Measurements from ENCODE around the gene RAB11FIP4. TPM values are rescaled to one million over a fixed set of nuclear protein-coding genes. Genes with fewer than 3 reads are reported as not detected.

RAB11FIP4 gene
- total RNA-seq, 1 donor from 2014 or later = 21.2 TPM

DNA sequence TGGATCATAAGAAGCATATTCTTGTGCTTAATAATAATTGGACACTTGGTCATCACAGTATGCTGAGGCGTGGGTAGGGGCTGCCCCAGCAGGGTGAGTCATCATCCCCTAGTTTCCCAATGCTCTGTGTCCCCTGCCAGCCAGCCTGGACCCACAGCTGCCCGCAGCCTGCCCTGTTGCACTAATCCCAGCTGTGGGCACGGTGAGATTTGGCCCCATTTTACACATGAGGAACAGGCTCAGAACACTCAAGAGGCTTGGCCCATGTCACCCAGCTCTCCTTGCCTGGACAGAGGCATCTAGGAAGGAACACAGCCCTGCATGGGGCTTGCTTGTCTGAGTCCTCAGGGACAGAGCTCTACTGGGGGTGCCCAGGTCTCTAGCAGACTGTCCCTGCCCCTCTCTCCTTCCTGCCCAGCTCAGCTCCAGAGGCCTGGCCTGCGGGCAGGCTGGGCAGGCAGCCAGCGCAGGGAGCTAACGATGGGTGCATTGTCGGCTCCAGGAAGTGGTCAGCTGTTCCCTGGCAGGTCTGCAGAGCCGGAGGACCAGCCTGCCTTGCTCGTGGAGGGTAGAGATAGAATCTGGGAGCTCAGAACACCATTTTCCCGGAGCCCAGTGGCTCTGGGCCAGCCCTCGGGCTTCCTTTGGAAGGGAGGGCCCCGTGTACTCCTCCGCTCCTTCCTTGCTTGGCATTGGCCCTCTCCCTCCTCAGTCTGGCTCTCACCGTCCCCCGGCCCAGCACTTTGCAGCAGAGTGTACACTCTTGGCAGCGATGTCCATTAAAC, 189.4 kb downstream of the RAB11FIP4 start:
- no peak for DNase-seq (ENCODE audit: low spot score in 2 of 2, unreplicated experiment in 2 of 2)
- TF ChIP-seq, protein P1, sequence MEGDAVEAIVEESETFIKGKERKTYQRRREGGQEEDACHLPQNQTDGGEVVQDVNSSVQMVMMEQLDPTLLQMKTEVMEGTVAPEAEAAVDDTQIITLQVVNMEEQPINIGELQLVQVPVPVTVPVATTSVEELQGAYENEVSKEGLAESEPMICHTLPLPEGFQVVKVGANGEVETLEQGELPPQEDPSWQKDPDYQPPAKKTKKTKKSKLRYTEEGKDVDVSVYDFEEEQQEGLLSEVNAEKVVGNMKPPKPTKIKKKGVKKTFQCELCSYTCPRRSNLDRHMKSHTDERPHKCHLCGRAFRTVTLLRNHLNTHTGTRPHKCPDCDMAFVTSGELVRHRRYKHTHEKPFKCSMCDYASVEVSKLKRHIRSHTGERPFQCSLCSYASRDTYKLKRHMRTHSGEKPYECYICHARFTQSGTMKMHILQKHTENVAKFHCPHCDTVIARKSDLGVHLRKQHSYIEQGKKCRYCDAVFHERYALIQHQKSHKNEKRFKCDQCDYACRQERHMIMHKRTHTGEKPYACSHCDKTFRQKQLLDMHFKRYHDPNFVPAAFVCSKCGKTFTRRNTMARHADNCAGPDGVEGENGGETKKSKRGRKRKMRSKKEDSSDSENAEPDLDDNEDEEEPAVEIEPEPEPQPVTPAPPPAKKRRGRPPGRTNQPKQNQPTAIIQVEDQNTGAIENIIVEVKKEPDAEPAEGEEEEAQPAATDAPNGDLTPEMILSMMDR (IDR thresholded peaks at IDR 0.05; ENCODE audit: unreplicated experiment) = no peak
- Mint-ChIP-seq H3K27ac (peak overlapping the region; percentile 58), H3K4me3 (no peak overlapping the region), H3K4me1 (peaks cover 10% of the 10 kb centered on the region), H3K36me3 (no peaks in the 10 kb centered on the region), H3K9me3 (no peaks in the 10 kb centered on the region), H3K27me3 (ENCODE audit: low read depth) (no peaks in the 10 kb centered on the region)

DNA sequence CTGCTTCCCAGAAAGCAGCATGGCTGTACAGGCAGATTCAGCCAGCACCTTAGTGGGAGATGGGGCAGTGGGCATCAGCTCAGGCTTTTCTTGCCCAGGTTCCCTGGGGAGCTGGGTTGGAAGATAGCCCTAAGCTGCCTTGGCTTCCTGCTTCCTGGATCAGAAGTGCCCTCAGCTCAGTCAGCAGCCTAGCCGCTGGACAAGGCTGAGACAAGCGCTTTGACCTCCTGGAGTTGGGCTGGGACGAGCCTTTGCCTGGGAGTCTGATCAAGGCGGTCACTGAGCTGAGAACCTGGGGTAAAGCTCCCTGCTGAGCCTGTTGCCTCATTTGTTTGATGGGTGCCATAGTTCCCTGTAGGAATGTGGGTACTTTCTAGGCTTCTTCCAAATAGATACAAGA, 190.0 kb downstream of the RAB11FIP4 start:
- TF ChIP-seq, protein P1 (IDR thresholded peaks at IDR 0.05; ENCODE audit: unreplicated experiment) = no peak
- no peaks in the 10 kb centered on the region for H3K36me3 Mint-ChIP-seq
- H3K4me1 Mint-ChIP-seq = peaks cover 10% of the 10 kb centered on the region
- H3K4me3 Mint-ChIP-seq = no peak overlapping the region
- H3K27ac Mint-ChIP-seq = peak overlapping the region; percentile 58
- DNase-seq (ENCODE audit: low spot score in 2 of 2, unreplicated experiment in 2 of 2) = no peak
- H3K27me3 Mint-ChIP-seq (ENCODE audit: low read depth) = no peaks in the 10 kb centered on the region
- no peaks in the 10 kb centered on the region for H3K9me3 Mint-ChIP-seq

DNA sequence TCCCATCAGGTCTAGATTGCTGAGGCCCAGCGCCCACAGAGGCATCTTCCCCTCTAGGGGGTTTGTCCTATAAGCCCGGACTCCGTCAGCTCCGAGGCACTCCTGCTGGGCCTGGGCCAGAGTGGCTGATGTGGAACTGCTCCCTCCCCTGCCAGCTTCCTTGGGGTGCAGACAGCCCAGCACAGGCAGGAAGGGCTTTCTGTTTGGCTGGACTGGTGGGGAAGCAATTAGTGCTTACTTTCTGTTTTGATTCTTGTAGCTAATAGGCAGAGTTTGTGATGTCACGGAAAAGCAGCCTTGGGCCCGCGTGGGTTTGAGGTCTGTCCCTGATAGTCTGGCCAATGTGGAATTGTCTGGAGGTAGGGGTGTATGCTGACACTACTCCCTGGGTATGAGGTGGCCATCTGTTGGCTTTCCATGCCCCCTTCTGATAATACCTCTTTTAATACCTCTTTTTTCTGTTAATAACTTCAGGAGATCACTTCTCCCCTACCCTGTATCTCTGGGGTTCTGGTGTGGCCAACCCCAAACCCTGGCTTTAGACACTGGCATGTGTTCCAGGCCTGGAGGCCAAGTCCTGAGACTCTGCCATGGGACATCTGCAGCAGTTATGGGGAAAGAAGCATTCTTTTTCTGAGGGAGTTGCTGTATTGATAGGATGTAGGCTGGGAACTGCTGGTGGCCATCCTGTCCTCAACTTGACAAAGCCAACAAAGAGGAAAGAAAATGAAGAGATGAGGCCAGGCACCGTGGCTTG, 190.9 kb downstream of the RAB11FIP4 start:
- Mint-ChIP-seq H3K27me3 (ENCODE audit: low read depth) (no peaks in the 10 kb centered on the region), H3K4me1 (peaks cover 10% of the 10 kb centered on the region), H3K27ac (no peak overlapping the region), H3K36me3 (no peaks in the 10 kb centered on the region), H3K4me3 (no peak overlapping the region), H3K9me3 (no peaks in the 10 kb centered on the region)
- TF ChIP-seq, protein P1 (IDR thresholded peaks at IDR 0.05; ENCODE audit: unreplicated experiment) = no peak
- no peak for DNase-seq (ENCODE audit: low spot score in 2 of 2, unreplicated experiment in 2 of 2)

DNA sequence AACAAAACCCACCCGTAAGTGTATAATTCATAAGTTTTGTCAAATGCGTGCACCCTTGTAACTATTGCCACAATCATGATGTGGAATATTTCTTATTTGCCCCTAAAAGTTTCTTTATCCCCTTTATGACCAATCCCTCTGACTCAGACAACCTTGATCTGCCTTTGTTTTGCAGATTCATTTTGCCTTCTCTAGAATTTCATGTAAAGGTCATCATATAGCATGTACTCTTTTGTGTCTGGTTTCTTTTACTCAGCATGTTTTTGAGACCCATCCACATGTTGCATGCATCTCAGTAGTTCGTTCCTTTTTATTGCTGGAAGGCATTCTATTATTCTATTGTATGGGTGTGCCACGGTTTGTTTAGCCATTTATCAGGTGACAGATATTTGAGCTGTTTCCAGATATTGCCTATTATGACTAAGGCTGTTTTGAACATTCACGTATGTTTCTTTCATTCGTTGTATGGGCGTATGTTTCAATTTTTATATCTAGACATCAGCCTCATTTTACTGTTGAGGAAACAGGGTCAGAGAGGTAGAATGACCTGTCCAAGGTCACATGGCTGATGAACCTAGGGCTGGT, 192.4 kb downstream of the RAB11FIP4 start:
- no peak overlapping the region for H3K4me3 Mint-ChIP-seq
- no peaks in the 10 kb centered on the region for H3K27me3 Mint-ChIP-seq (ENCODE audit: low read depth)
- TF ChIP-seq, protein P1 (IDR thresholded peaks at IDR 0.05; ENCODE audit: unreplicated experiment) = no peak

DNA sequence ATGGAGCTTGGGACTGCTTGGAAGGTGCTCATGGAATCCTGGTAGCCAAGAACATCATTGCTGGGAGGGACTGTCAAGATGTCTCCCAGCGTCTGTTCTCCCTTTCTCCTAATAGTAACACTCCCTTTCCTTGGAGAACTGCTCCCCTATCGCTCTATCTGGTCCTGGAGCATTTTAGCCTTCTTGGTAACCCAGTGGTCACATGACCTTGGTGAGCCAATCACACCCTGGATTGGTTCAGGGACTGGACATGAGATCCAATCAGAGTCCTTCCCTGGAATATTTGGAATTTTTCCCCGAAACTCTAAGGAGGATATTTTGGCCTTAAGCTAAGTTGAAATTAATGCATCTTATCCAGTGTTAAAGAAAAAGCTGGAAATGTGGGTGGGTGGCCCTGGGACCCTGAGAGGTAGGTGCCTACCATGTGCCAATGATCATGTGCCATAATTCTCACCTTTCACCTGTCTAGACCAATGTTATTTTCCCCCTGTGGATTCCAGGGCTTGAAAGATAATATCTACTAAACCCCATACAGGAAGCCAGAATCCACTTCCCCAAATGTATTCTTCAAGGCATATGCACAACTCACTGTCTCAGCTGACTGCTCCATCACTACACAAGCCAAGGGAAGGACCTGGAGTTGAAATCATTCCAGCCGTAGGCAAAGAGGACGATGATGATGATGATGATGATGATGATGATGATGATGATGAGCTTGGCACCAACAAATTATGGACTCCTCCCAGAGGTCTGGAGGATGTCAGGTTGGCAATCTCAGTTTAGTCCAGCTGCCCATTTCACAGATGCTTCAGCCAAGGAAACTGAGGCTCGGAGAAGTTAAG, 193.2 kb downstream of the RAB11FIP4 start:
- TF ChIP-seq, protein P1 (IDR thresholded peaks at IDR 0.05; ENCODE audit: unreplicated experiment) = no peak
- Mint-ChIP-seq H3K4me1 (peaks cover 4% of the 10 kb centered on the region), H3K27me3 (ENCODE audit: low read depth) (no peaks in the 10 kb centered on the region), H3K36me3 (no peaks in the 10 kb centered on the region), H3K27ac (no peak overlapping the region), H3K9me3 (no peaks in the 10 kb centered on the region), H3K4me3 (no peak overlapping the region)
- no peak for DNase-seq (ENCODE audit: low spot score in 2 of 2, unreplicated experiment in 2 of 2)

More for the DNA sequence above, 192.4 kb downstream of the RAB11FIP4 start:
- no peak for DNase-seq (ENCODE audit: low spot score in 2 of 2, unreplicated experiment in 2 of 2)
- Mint-ChIP-seq H3K27ac (no peak overlapping the region), H3K9me3 (no peaks in the 10 kb centered on the region), H3K36me3 (no peaks in the 10 kb centered on the region), H3K4me1 (peaks cover 10% of the 10 kb centered on the region)
